ENCODE data around the gene SYNE2. TPM values are rescaled to one million over a fixed set of nuclear protein-coding genes. Genes with fewer than 3 reads are reported as not detected.

SYNE2 gene
- total and polyA plus RNA-seq, 5 donors from 2014 or later: 25.6 to 348 (median 32.3) TPM

GRCh38 chr14:63966407-63966806 lies 113.6 kb downstream of the SYNE2 start:
- Mint-ChIP-seq H3K27me3 (no peaks in the 10 kb centered on the region), H3K27ac (no peak overlapping the region), H3K4me3 (no peak overlapping the region), H3K9me3 (peaks cover 0 to 1% (median 0%) of the 10 kb centered on the region in 7 donors), H3K4me1 (no peaks in the 10 kb centered on the region), H3K36me3 (peaks cover 29% of the 10 kb centered on the region)
- Histone ChIP-seq H3K27me3 (ENCODE audit: control insufficient read depth, insufficient read depth, low read length) (no peaks in the 10 kb centered on the region), H3K27ac (ENCODE audit: insufficient read depth, low read length, poor library complexity, severe bottlenecking) (no peak overlapping the region), H3K9me3 (ENCODE audit: control insufficient read depth in 2 of 2, low read length in 2 of 2) (no peaks in the 10 kb centered on the region), H3K4me3 (ENCODE audit: low read depth, low read length) (no peak overlapping the region), H3K36me3 (ENCODE audit: control insufficient read depth, insufficient read depth, low read length) (peaks cover 61% of the 10 kb centered on the region), H3K4me1 (ENCODE audit: control insufficient read depth, insufficient read depth, low read length, poor library complexity, severe bottlenecking) (no peaks in the 10 kb centered on the region)
- no peak for ATAC-seq (ENCODE audit: low read depth in 2 of 2)
- no peak for DNase-seq

- H3K4me3 ChIP-seq (ENCODE audit: low read depth, low read length): no peak overlapping the region
- DNase-seq (no peak), ATAC-seq (ENCODE audit: low read depth in 2 of 2) (no peak)
- H3K4me1 Mint-ChIP-seq: peaks cover 0 to 6% (median 3%) of the 10 kb centered on the region in 4 donors
- H3K36me3 Mint-ChIP-seq: peaks cover 37% of the 10 kb centered on the region
- H3K9me3 ChIP-seq (ENCODE audit: control insufficient read depth in 2 of 2, low read length in 2 of 2): no peaks in the 10 kb centered on the region
- peaks cover 61% of the 10 kb centered on the region for H3K36me3 ChIP-seq (ENCODE audit: control insufficient read depth, insufficient read depth, low read length)
- no peak overlapping the region for H3K27ac Mint-ChIP-seq
- no peak overlapping the region for H3K4me3 Mint-ChIP-seq
- no peaks in the 10 kb centered on the region for H3K9me3 Mint-ChIP-seq
- H3K27me3 ChIP-seq (ENCODE audit: control insufficient read depth, insufficient read depth, low read length): no peaks in the 10 kb centered on the region
- H3K4me1 ChIP-seq (ENCODE audit: control insufficient read depth, insufficient read depth, low read length, poor library complexity, severe bottlenecking): no peaks in the 10 kb centered on the region
- H3K27ac ChIP-seq (ENCODE audit: insufficient read depth, low read length, poor library complexity, severe bottlenecking): no peak overlapping the region
- H3K27me3 Mint-ChIP-seq: no peaks in the 10 kb centered on the region
These were observed 119.6 kb downstream of the SYNE2 start for GRCh38 chr14:63972323-63972932.

- no peak overlapping the region for H3K4me3 ChIP-seq (ENCODE audit: low read depth, low read length)
- H3K4me1 Mint-ChIP-seq: peaks cover 0 to 6% (median 3%) of the 10 kb centered on the region in 4 donors
- no peaks in the 10 kb centered on the region for H3K27me3 Mint-ChIP-seq
- DNase-seq (no peak), ATAC-seq (ENCODE audit: low read depth in 2 of 2) (no peak)
- no peak overlapping the region for H3K4me3 Mint-ChIP-seq
- no peaks in the 10 kb centered on the region for H3K9me3 ChIP-seq (ENCODE audit: control insufficient read depth in 2 of 2, low read length in 2 of 2)
- peaks cover 41% of the 10 kb centered on the region for H3K36me3 Mint-ChIP-seq
- H3K27ac ChIP-seq (ENCODE audit: insufficient read depth, low read length, poor library complexity, severe bottlenecking): no peak overlapping the region
- H3K27ac Mint-ChIP-seq: peak overlapping the region in 1 of 3 donors; percentile 40
- no peaks in the 10 kb centered on the region for H3K4me1 ChIP-seq (ENCODE audit: control insufficient read depth, insufficient read depth, low read length, poor library complexity, severe bottlenecking)
- H3K9me3 Mint-ChIP-seq: no peaks in the 10 kb centered on the region
- peaks cover 61% of the 10 kb centered on the region for H3K36me3 ChIP-seq (ENCODE audit: control insufficient read depth, insufficient read depth, low read length)
- H3K27me3 ChIP-seq (ENCODE audit: control insufficient read depth, insufficient read depth, low read length): no peaks in the 10 kb centered on the region
These were observed 121.4 kb downstream of the SYNE2 start for GRCh38 chr14:63974176-63974575.

GRCh38 chr14:63981569-63981968 lies 128.8 kb downstream of the SYNE2 start:
- Histone ChIP-seq H3K36me3 (ENCODE audit: control insufficient read depth, insufficient read depth, low read length) (peaks cover 77% of the 10 kb centered on the region), H3K9me3 (ENCODE audit: control insufficient read depth in 2 of 2, low read length in 2 of 2) (no peaks in the 10 kb centered on the region)
- H3K36me3 Mint-ChIP-seq: peaks cover 44% of the 10 kb centered on the region

DNA sequence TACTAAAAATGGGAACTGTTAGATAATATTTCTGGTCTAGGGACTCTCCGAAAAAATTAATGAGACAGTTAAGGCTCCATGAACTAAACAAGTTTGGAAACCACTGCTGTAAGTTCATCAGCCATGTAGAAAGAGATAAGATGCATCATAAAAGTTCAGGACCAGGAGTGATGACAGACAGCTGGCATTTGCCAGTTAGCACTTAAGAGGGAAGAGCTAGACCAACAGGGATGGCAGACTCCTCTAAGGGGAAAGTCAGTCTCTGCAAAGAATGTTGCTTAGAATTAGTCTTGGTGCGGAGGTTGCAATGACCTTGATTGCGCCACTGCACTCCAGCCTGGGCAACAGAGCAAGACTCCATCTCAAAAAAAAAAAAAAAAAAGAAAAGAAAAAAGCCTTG lies 129.4 kb downstream of the SYNE2 start:
- Mint-ChIP-seq H3K4me3 (no peak overlapping the region), H3K27ac (peak overlapping the region in 1 of 3 donors; percentile 40), H3K4me1 (peaks cover 0 to 10% (median 1%) of the 10 kb centered on the region in 4 donors), H3K27me3 (no peaks in the 10 kb centered on the region), H3K36me3 (peaks cover 46% of the 10 kb centered on the region), H3K9me3 (peaks cover 0 to 1% (median 0%) of the 10 kb centered on the region in 7 donors)
- Histone ChIP-seq H3K36me3 (ENCODE audit: control insufficient read depth, insufficient read depth, low read length) (peaks cover 78% of the 10 kb centered on the region), H3K27me3 (ENCODE audit: control insufficient read depth, insufficient read depth, low read length) (no peaks in the 10 kb centered on the region), H3K4me1 (ENCODE audit: control insufficient read depth, insufficient read depth, low read length, poor library complexity, severe bottlenecking) (no peaks in the 10 kb centered on the region), H3K27ac (ENCODE audit: insufficient read depth, low read length, poor library complexity, severe bottlenecking) (no peak overlapping the region), H3K9me3 (ENCODE audit: control insufficient read depth in 2 of 2, low read length in 2 of 2) (no peaks in the 10 kb centered on the region), H3K4me3 (ENCODE audit: low read depth, low read length) (no peak overlapping the region)
- DNase-seq: no peak
- no peak for ATAC-seq (ENCODE audit: low read depth in 2 of 2)

More at GRCh38 chr14:63981569-63981968, 128.8 kb downstream of the SYNE2 start:
- H3K27me3 ChIP-seq (ENCODE audit: control insufficient read depth, insufficient read depth, low read length): no peaks in the 10 kb centered on the region
- Mint-ChIP-seq H3K27me3 (no peaks in the 10 kb centered on the region), H3K4me3 (no peak overlapping the region), H3K9me3 (peaks cover 0 to 1% (median 0%) of the 10 kb centered on the region in 7 donors), H3K4me1 (peaks cover 0 to 10% (median under 1%) of the 10 kb centered on the region in 4 donors), H3K27ac (peak overlapping the region in 1 of 3 donors; percentile 40)
- DNase-seq (no peak), ATAC-seq (ENCODE audit: low read depth in 2 of 2) (no peak)
- no peak overlapping the region for H3K27ac ChIP-seq (ENCODE audit: insufficient read depth, low read length, poor library complexity, severe bottlenecking)
- no peaks in the 10 kb centered on the region for H3K4me1 ChIP-seq (ENCODE audit: control insufficient read depth, insufficient read depth, low read length, poor library complexity, severe bottlenecking)
- no peak overlapping the region for H3K4me3 ChIP-seq (ENCODE audit: low read depth, low read length)

DNA sequence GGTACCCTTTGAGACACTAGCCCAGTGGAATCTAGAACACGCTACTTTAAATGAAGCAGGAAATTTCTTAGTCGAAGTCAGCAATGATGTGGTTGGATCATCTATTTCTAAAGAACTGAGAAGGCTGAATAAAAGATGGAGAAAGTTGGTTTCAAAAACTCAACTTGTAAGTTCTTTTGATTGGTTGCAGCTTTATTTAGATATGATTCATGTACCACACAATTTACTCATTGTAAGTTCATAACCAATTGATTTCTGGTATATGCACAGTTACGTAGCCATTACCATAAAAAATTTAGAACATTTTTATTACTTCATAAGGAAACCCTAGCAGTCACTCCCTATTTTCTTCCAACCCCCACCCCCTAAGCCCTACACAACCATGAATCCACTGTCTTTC lies 129.8 kb downstream of the SYNE2 start:
- no peak overlapping the region for H3K27ac ChIP-seq (ENCODE audit: insufficient read depth, low read length, poor library complexity, severe bottlenecking)
- H3K9me3 ChIP-seq (ENCODE audit: control insufficient read depth in 2 of 2, low read length in 2 of 2): no peaks in the 10 kb centered on the region
- Mint-ChIP-seq H3K4me3 (no peak overlapping the region), H3K36me3 (peaks cover 46% of the 10 kb centered on the region), H3K27ac (peak overlapping the region in 1 of 3 donors; percentile 16), H3K9me3 (peaks cover 0 to 1% (median 0%) of the 10 kb centered on the region in 7 donors), H3K27me3 (no peaks in the 10 kb centered on the region), H3K4me1 (peaks cover 0 to 10% (median 2%) of the 10 kb centered on the region in 4 donors)
- no peaks in the 10 kb centered on the region for H3K27me3 ChIP-seq (ENCODE audit: control insufficient read depth, insufficient read depth, low read length)
- H3K36me3 ChIP-seq (ENCODE audit: control insufficient read depth, insufficient read depth, low read length): peaks cover 78% of the 10 kb centered on the region
- DNase-seq (no peak), ATAC-seq (ENCODE audit: low read depth in 2 of 2) (no peak)
- no peak overlapping the region for H3K4me3 ChIP-seq (ENCODE audit: low read depth, low read length)
- no peaks in the 10 kb centered on the region for H3K4me1 ChIP-seq (ENCODE audit: control insufficient read depth, insufficient read depth, low read length, poor library complexity, severe bottlenecking)

- H3K27me3 Mint-ChIP-seq: no peaks in the 10 kb centered on the region
- peaks cover 48% of the 10 kb centered on the region for H3K36me3 Mint-ChIP-seq
These were observed 134.2 kb downstream of the SYNE2 start for GRCh38 chr14:63986789-63987533.

More at GRCh38 chr14:63986789-63987533, 134.2 kb downstream of the SYNE2 start:
- no peak overlapping the region for H3K27ac Mint-ChIP-seq
- Histone ChIP-seq H3K36me3 (ENCODE audit: control insufficient read depth, insufficient read depth, low read length) (peaks cover 69% of the 10 kb centered on the region), H3K27me3 (ENCODE audit: control insufficient read depth, insufficient read depth, low read length) (no peaks in the 10 kb centered on the region), H3K27ac (ENCODE audit: insufficient read depth, low read length, poor library complexity, severe bottlenecking) (no peak overlapping the region), H3K9me3 (ENCODE audit: control insufficient read depth in 2 of 2, low read length in 2 of 2) (no peaks in the 10 kb centered on the region), H3K4me3 (ENCODE audit: low read depth, low read length) (no peak overlapping the region), H3K4me1 (ENCODE audit: control insufficient read depth, insufficient read depth, low read length, poor library complexity, severe bottlenecking) (no peaks in the 10 kb centered on the region)
- H3K9me3 Mint-ChIP-seq: peaks cover 0 to 1% (median 0%) of the 10 kb centered on the region in 7 donors
- peaks cover 0 to 10% (median 4%) of the 10 kb centered on the region in 4 donors for H3K4me1 Mint-ChIP-seq
- ATAC-seq (ENCODE audit: low read depth in 2 of 2): no peak
- H3K4me3 Mint-ChIP-seq: no peak overlapping the region
- no peak for DNase-seq
